GM11168 (cell line): ENCODE measurements around the gene ESRRA.

Experiments
- in situ Hi-C: fragments of 300-500 bp; cut with MboI; formaldehyde crosslinking; loops from one replicate; pipeline ENCODE4 v1.12.0; 2022; ENCODE audit warnings: low sequenced_read_pairs; ENCODE audit not compliant: unreplicated experiment

The ESRRA gene

GRCh38 chr11:64269540-64270220, 35.6 kb upstream of the ESRRA start:
- in situ Hi-C loops = no loop called here

- in situ Hi-C loops = no loop called here
Measured at GRCh38 chr11:64275031-64275800, 30.1 kb upstream of the ESRRA start.

GRCh38 chr11:64275841-64276240, 29.5 kb upstream of the ESRRA start:
- in situ Hi-C loops = no loop called here

GRCh38 chr11:64276653-64277431, 28.5 kb upstream of the ESRRA start:
- in situ Hi-C loops = no loop called here

- in situ Hi-C loops = no loop called here
Measured at GRCh38 chr11:64278576-64279190, 26.6 kb upstream of the ESRRA start.

GRCh38 chr11:64281957-64282770, 23.2 kb upstream of the ESRRA start:
- in situ Hi-C loops = no loop called here

- in situ Hi-C loops = no loop called here
Measured at GRCh38 chr11:64283092-64283491, 22.2 kb upstream of the ESRRA start.

- in situ Hi-C loops = no loop called here
Measured at GRCh38 chr11:64284048-64284961, 21.0 kb upstream of the ESRRA start, which contains the start of gene BAD. BAD (minus strand) TSS chr11:64284665; CDS start chr11:64284368, 297 bp downstream.

GRCh38 chr11:64284962-64285884, 20.1 kb upstream of the ESRRA start, which contains the start of gene GPR137:
GPR137 (plus strand) TSS chr11:64285848; CDS start chr11:64286525, 677 bp downstream.
- in situ Hi-C loops = no loop called here

GRCh38 chr11:64285885-64286800, 19.2 kb upstream of the ESRRA start:
- in situ Hi-C loops = no loop called here

- in situ Hi-C loops = no loop called here
Measured at GRCh38 chr11:64286801-64287159, 18.5 kb upstream of the ESRRA start.

- in situ Hi-C loops = no loop called here
Measured at GRCh38 chr11:64287676-64288352, 17.5 kb upstream of the ESRRA start.

GRCh38 chr11:64288353-64288750, 17.0 kb upstream of the ESRRA start:
- in situ Hi-C loops = no loop called here

GRCh38 chr11:64289002-64289564, 16.2 kb upstream of the ESRRA start:
- in situ Hi-C loops = no loop called here

- in situ Hi-C loops = no loop called here
Measured at GRCh38 chr11:64290352-64291261, 14.7 kb upstream of the ESRRA start.
